Measurements from ENCODE around the gene ZNRF1.

DNA sequence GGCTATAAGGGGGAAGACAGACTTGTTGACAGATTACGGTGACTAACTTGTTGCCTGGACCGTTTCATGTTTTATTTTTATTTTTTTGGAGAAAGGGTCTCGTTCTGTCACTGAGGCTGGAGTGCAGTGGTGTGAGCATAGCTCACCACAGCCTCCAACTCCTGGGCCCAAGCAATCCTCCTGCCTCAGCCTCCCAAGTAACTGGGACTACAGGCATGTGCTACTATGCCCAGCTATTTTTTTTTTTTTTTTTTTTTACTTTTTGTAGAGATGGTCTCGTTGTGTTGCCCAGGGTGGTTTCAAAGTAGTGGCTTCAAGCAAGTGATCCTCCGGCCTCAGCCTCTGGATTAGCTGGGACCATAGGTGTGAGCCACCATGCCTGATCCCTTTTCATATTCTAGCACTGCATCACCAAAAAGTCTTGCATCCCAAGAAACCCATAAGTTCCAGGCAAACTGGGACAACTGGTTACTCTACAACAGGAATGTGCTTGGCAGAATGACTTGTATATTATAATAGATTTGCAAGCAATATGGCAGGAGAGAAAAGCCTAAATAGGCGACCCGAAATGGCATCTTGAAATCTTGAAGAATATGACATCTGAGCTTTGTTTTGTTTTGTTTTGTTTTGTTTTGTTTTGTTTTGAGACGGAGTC lies 11.7 kb upstream of the ZNRF1 start:
- TF ChIP-seq, protein P1, sequence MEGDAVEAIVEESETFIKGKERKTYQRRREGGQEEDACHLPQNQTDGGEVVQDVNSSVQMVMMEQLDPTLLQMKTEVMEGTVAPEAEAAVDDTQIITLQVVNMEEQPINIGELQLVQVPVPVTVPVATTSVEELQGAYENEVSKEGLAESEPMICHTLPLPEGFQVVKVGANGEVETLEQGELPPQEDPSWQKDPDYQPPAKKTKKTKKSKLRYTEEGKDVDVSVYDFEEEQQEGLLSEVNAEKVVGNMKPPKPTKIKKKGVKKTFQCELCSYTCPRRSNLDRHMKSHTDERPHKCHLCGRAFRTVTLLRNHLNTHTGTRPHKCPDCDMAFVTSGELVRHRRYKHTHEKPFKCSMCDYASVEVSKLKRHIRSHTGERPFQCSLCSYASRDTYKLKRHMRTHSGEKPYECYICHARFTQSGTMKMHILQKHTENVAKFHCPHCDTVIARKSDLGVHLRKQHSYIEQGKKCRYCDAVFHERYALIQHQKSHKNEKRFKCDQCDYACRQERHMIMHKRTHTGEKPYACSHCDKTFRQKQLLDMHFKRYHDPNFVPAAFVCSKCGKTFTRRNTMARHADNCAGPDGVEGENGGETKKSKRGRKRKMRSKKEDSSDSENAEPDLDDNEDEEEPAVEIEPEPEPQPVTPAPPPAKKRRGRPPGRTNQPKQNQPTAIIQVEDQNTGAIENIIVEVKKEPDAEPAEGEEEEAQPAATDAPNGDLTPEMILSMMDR (IDR thresholded peaks at IDR 0.05) = no peak
- TF ChIP-seq POLR2A (IDR thresholded peaks at IDR 0.05) = no peak

Measured in right lobe of liver (tissue), 4 donors.